Measurements from ENCODE around the gene TSHZ3.

The TSHZ3 gene

DNA sequence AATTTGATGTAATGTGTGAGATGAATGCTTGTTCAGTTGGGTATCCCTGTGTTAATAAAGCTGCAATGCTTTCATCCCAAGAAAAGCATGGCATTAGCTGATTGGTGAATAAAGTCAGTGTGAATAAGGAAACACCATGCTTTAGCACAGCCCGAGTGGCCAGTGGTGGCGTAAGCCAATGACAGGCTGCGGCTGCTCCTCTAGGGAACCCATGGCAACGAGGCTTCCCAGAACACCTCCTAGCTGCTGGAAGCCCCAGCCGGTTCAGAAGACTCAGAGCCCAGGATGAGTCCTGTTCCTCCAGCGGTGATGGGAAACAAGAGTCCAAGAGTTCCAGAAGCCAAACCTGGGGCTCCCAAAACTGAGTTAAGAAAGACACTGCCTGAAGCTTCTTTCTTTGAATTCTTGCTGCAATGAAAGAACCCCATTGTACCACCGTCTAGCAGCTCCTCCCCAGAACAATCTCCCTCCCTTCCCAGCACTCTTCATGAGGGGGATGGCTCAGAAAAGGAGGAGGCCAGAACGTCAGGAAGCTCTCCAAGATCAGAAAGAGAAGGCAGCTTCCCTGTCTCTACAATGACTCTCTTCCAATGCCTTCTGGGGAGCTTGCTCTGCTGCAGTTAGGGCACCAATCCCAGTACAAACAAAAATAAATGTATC, 58.2 kb downstream of the TSHZ3 start:
- H3K4me3 ChIP-seq (ENCODE audit: low read length) = no peak overlapping the region
- TF ChIP-seq, protein P1, sequence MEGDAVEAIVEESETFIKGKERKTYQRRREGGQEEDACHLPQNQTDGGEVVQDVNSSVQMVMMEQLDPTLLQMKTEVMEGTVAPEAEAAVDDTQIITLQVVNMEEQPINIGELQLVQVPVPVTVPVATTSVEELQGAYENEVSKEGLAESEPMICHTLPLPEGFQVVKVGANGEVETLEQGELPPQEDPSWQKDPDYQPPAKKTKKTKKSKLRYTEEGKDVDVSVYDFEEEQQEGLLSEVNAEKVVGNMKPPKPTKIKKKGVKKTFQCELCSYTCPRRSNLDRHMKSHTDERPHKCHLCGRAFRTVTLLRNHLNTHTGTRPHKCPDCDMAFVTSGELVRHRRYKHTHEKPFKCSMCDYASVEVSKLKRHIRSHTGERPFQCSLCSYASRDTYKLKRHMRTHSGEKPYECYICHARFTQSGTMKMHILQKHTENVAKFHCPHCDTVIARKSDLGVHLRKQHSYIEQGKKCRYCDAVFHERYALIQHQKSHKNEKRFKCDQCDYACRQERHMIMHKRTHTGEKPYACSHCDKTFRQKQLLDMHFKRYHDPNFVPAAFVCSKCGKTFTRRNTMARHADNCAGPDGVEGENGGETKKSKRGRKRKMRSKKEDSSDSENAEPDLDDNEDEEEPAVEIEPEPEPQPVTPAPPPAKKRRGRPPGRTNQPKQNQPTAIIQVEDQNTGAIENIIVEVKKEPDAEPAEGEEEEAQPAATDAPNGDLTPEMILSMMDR (IDR thresholded peaks at IDR 0.05; ENCODE audit: insufficient read depth, low read depth, low read length, missing control alignments) = no peak
- DNase-seq (ENCODE audit: low read depth) = no peak

DNA sequence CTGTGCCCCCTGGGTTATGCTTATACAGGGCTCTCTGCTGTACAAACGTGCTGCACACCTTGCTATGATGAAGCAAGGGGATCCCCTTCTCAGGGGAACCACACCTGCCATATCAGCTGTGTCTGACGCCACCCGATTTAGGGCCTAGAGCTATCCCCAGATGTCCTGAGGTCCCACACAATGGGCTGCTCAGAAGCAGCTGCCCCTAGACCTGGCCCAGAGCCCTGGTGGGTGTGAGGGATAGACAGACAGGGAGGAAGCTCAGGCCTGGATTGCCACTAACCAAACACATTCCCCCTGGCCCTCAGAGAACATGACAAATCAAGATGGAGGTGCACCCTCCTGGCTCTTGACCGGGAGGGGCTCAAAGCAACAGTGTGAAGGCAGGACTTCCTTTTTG, 59.3 kb downstream of the TSHZ3 start:
- DNase-seq (ENCODE audit: low read depth) = no peak
- H3K4me3 ChIP-seq (ENCODE audit: low read length) = no peak overlapping the region
- TF ChIP-seq, protein P1 (IDR thresholded peaks at IDR 0.05; ENCODE audit: insufficient read depth, low read depth, low read length, missing control alignments) = no peak

DNA sequence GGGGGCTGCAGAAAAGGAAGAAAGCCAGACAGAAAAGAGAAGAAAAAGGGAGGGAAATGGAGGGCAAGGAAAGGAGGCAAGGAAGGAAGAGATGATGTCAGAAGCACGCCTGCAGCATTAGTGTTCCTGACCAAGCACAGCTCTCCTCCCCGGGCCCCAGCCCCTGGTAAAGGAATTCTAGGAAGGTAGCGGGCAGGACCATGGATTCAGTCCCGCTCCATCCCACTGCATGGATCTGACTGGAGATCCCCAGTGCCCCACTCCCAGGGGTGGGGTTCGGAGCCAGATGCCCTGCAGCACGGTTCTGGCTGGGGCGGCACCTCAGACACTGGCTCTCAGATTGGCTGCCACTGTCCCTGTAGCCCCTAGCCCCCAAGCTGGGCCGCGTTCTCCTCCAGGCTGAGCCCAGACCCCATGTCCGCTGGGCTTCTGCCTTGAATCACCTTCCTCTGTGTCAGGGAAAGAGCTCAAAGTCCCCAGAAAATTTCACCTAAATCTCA, 59.8 kb downstream of the TSHZ3 start:
- DNase-seq (ENCODE audit: low read depth) = no peak
- TF ChIP-seq, protein P1 (IDR thresholded peaks at IDR 0.05; ENCODE audit: insufficient read depth, low read depth, low read length, missing control alignments) = no peak
- no peak overlapping the region for H3K4me3 ChIP-seq (ENCODE audit: low read length)

- no peak for DNase-seq (ENCODE audit: low read depth)
- no peak overlapping the region for H3K4me3 ChIP-seq (ENCODE audit: low read length)
- TF ChIP-seq, protein P1 (IDR thresholded peaks at IDR 0.05; ENCODE audit: insufficient read depth, low read depth, low read length, missing control alignments) = no peak
These were observed 62.7 kb downstream of the TSHZ3 start for GRCh38 chr19:31286491-31286890.

DNA sequence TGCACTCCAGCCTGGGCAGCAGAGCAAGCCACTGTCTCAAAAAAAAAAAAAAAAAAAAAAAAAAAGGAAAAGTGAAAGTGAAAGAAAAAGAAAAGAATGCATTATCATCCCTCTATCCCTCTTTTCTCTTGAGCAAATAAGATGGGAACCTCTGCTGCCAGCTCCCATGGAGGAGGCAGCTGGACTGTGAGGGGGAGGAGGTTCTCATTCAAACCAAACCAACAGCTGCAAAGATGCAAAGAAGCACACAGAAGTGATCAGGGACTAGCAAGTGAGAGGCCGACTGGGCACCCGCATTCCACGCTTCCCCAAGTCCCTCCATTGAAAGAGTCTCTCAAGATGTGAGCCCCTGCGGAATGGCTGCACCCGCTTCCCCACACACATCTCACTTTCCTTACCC, 63.5 kb downstream of the TSHZ3 start:
- DNase-seq (ENCODE audit: low read depth) = no peak
- TF ChIP-seq, protein P1 (IDR thresholded peaks at IDR 0.05; ENCODE audit: insufficient read depth, low read depth, low read length, missing control alignments) = no peak
- H3K4me3 ChIP-seq (ENCODE audit: low read length) = no peak overlapping the region

DNA sequence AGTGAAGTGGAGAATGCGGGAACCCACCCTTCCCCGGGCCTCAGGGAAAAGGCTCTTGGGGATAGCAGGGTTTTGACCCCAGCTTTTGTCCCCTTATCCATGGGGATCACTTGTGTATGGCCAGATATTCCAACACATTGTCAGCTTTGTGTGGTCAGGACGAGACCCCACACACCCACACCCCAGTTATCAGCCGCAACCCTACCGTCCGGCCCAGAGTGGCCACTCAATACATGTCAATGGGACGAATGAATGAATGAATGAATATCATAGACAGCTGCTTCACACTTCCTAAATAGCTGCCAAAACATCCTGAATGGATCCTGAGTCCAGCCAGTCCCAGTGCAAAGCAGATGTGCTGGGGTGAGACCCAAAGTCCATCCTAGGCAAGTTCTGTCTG, 64.6 kb downstream of the TSHZ3 start:
- TF ChIP-seq, protein P1 (IDR thresholded peaks at IDR 0.05; ENCODE audit: insufficient read depth, low read depth, low read length, missing control alignments) = no peak
- DNase-seq (ENCODE audit: low read depth) = no peak
- no peak overlapping the region for H3K4me3 ChIP-seq (ENCODE audit: low read length)

GRCh38 chr19:31283701-31284100, 65.5 kb downstream of the TSHZ3 start:
- DNase-seq (ENCODE audit: low read depth) = no peak
- no peak overlapping the region for H3K4me3 ChIP-seq (ENCODE audit: low read length)
- TF ChIP-seq, protein P1 (IDR thresholded peaks at IDR 0.05; ENCODE audit: insufficient read depth, low read depth, low read length, missing control alignments) = no peak

Data from epithelial cell of esophagus (primary cell).